Activated naive CD8-positive, alpha-beta T cell treated with anti-CD3 and anti-CD28 coated beads, Interleukin-2, amount 10 ng/mL, durations not matched to agents 7 days and 5 days (primary cell): ENCODE data around the gene NDOR1. TPM values are rescaled to one million over a fixed set of nuclear protein-coding genes. Genes with fewer than 3 reads are reported as not detected.

Source experiments
- ATAC-seq: fragments of 150-1000 bp; cut with Tn5 transposase; one replicate; pipeline ENCODE4 v1.10.0; 2021; ENCODE audit warnings: low read depth, moderate library complexity
- POLR2A ChIA-PET: fragments of 350-600 bp; sonication (Branson Sonifier 250); formaldehyde crosslinking; loops from one replicate; lab custom pipeline; 2021; ENCODE audit warnings: antibody characterized with exemption; lab: Charles Lee
- DNase-seq: peaks from one replicate; pipeline ENCODE4 v3.0.0; 2021
- H3K27ac Mint-ChIP-seq: one replicate; pipeline ENCODE4 v1.8.0; 2022; ENCODE audit warnings: mild to moderate bottlenecking, mixed read lengths
- H3K27me3 Mint-ChIP-seq: one replicate; pipeline ENCODE4 v1.8.0; 2022; ENCODE audit warnings: mild to moderate bottlenecking, moderate library complexity, mixed read lengths
- H3K36me3 Mint-ChIP-seq: one replicate; pipeline ENCODE4 v1.8.0; 2021; ENCODE audit warnings: mild to moderate bottlenecking, mixed read lengths
- H3K4me1 Mint-ChIP-seq: one replicate; pipeline ENCODE4 v1.8.0; 2021; ENCODE audit warnings: mixed read lengths
- H3K4me3 Mint-ChIP-seq: one replicate; pipeline ENCODE4 v1.8.0; 2022; ENCODE audit warnings: mild to moderate bottlenecking, moderate library complexity, mixed read lengths
- H3K9me3 Mint-ChIP-seq: one replicate; pipeline ENCODE4 v1.8.0; 2021; ENCODE audit warnings: mixed read lengths
- total RNA-seq, 2 experiments: library from RNA; stranded (reverse); gene quantifications; one replicate each; pipeline ENCODE4 v1.2.3, GENCODE V29; 2021

NDOR1 gene
- total RNA-seq: 10 to 100 TPM; 38.8 to 39.8 TPM

- H3K36me3 Mint-ChIP-seq: peaks cover 15% of the 10 kb centered on the region
- DNase-seq (peak; percentile 97), ATAC-seq (peak; percentile 51)
- H3K27ac Mint-ChIP-seq: peak within 1 kb of the TSS; percentile 90
- POLR2A ChIA-PET: interaction anchor here (0.6 to 4.0 kb wide), 11 partner anchors 10 to 96 kb away, joined by 3 to 31 read pairs (median 5); partner anchors contain the start of genes ANAPC2, CYSRT1, NELFB and NRARP
- H3K4me3 Mint-ChIP-seq: peak within 1 kb of the TSS; percentile 95
- peaks cover 35% of the 10 kb centered on the region for H3K4me1 Mint-ChIP-seq
- no peaks in the 10 kb centered on the region for H3K9me3 Mint-ChIP-seq
- H3K27me3 Mint-ChIP-seq: no peaks in the 10 kb centered on the region
These were observed at the start of gene NDOR1, which contains the start of gene TMEM203 for GRCh38 chr9:137205126-137206069. Gene NDOR1, plus strand, starts transcription at chr9:137205700. Its CDS starts 78 bp downstream, at chr9:137205778. Gene TMEM203, minus strand, starts transcription at chr9:137205648. Its CDS starts 234 bp downstream, at chr9:137205414.

- H3K27ac Mint-ChIP-seq: no peak overlapping the region
- DNase-seq (peak; percentile 69), ATAC-seq (peak; percentile 48)
- no peaks in the 10 kb centered on the region for H3K9me3 Mint-ChIP-seq
- H3K27me3 Mint-ChIP-seq: peaks cover 30% of the 10 kb centered on the region
- POLR2A ChIA-PET: interaction anchor here (0.6 to 2.3 kb wide), 2 partner anchors 27 to 68 kb away, joined by 5 to 9 read pairs; partner anchors contain the start of gene CYSRT1
- H3K36me3 Mint-ChIP-seq: no peaks in the 10 kb centered on the region
- H3K4me3 Mint-ChIP-seq: peak overlapping the region; percentile 42
- peaks cover 10% of the 10 kb centered on the region for H3K4me1 Mint-ChIP-seq
These were observed 48.7 kb upstream of the NDOR1 start for GRCh38 chr9:137156567-137157375.

DNA sequence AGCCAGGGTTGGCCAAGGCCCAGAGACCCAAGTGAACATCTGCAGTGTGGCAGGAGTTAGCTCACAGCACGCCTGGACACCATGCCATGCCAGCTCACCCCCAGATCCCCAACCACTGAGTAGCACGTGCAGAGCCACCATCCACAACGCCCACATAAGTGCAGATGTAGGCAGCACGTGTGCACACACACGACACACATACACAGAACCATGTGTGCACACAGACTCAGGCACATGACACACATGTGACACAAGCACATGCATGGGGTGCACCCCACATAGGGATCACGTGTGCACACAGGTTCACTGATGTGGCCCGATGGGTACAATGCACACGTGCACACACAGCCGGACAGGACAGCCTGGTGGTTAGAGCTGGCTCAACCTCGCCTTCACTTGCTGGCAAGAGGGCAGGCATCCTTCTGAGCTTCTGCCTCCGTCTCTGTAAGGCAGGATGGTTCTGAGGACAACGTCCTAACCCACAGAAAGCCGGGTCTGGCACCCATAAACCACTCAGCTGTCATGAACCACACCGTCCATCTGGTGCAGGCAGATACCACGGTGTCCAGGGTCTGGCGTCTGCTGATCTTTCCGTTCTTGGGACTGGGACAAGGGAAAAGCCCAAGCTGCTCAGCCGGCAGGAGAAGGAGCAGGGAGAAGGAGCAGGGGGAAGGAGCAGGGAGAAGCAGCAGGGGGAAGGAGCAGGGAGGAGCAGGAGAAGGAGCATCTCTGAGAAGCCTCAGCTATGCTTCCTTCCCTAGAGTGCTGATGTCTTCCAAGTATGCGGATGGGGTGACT, 47.7 kb upstream of the NDOR1 start:
- Mint-ChIP-seq H3K4me3 (no peak overlapping the region), H3K4me1 (peaks cover 10% of the 10 kb centered on the region), H3K36me3 (no peaks in the 10 kb centered on the region), H3K27me3 (peaks cover 30% of the 10 kb centered on the region), H3K9me3 (no peaks in the 10 kb centered on the region), H3K27ac (no peak overlapping the region)
- DNase-seq (no peak), ATAC-seq (no peak)
- POLR2A ChIA-PET: interaction anchor here (1.3 to 2.3 kb wide), 2 partner anchors 11 to 28 kb away, joined by 3 to 9 read pairs; no protein-coding TSS in a partner anchor

GRCh38 chr9:137158625-137159024, 46.9 kb upstream of the NDOR1 start:
- no peak for ATAC-seq
- DNase-seq: no peak
- no peaks in the 10 kb centered on the region for H3K9me3 Mint-ChIP-seq
- H3K4me1 Mint-ChIP-seq: peaks cover 10% of the 10 kb centered on the region
- no peaks in the 10 kb centered on the region for H3K36me3 Mint-ChIP-seq
- POLR2A ChIA-PET: interaction anchor here (1.3 to 2.3 kb wide), 2 partner anchors 12 to 29 kb away, joined by 3 to 9 read pairs; no protein-coding TSS in a partner anchor
- no peak overlapping the region for H3K4me3 Mint-ChIP-seq
- peaks cover 33% of the 10 kb centered on the region for H3K27me3 Mint-ChIP-seq
- H3K27ac Mint-ChIP-seq: no peak overlapping the region

DNA sequence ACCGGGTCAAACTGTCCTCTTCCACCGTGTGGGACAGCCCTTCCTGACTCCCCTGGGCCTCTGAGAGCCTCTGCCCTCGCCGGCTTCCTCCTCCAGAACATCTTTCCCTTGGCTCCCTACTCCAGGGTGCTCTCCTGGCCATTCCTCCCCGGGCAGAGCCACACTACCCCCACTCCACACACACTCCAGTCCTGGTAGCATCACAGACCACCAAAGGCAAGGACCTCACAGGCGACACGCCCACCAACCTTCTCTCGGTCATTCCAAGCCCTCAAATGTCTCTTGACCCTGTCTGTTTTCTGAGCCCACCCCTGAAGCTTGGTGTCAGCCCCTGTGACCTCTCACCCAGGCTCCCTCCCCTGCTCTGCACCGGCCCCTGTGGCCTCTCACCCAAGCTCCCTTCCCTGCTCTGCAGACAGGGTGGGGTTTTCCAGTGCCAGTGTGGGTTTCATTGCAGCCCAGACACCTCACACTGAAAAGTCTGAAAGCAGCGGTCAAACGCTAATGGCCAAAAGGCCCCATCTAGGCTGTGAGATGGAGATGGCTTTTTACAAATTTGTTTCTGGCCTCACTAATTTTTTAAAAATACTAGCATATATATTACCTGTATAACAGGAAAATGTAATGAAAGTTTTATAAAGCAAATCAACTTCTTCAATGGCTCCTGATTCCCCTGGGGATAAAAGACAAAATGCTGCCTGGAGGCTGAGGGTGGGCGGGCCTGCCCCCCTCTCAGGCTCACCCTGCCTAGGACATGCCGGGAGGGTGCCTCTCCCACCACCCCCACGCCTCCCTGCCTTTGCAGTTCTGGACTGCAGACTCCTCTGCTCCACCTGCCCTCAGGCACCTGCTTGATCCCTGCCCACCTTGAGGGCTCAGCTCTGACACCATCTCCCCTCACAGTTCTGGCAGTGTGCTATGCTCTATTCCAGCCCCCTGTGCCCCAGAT, 46.1 kb upstream of the NDOR1 start:
- ATAC-seq: no peak
- peaks cover 10% of the 10 kb centered on the region for H3K4me1 Mint-ChIP-seq
- no peaks in the 10 kb centered on the region for H3K9me3 Mint-ChIP-seq
- H3K27ac Mint-ChIP-seq: peak overlapping the region; percentile 23
- peaks cover 33% of the 10 kb centered on the region for H3K27me3 Mint-ChIP-seq
- H3K4me3 Mint-ChIP-seq: no peak overlapping the region
- no peaks in the 10 kb centered on the region for H3K36me3 Mint-ChIP-seq
- no peak for DNase-seq
- POLR2A ChIA-PET: interaction anchor here (2.3 kb wide), 1 partner anchor 30 kb away, joined by 9 read pairs; no protein-coding TSS in a partner anchor

DNA sequence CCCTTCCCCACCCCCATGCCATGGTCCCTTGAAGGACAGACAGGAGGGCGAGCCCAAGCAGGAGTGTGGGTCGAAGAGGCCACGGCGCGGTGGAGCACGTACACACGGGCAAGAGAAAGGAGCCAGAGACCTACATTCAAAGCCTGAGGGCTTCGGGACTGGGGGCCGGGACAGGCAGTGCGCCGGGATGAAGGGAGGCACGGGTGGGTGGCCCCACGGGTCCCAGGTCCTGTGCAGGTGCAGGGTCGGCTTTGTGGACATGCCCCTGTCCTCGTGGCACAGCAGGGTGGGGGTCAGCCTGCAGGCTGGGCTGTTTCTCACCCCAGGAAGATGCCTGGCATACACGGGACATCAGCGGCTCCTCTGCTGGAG, 45.5 kb upstream of the NDOR1 start:
- no peak overlapping the region for H3K27ac Mint-ChIP-seq
- H3K4me1 Mint-ChIP-seq: peaks cover 10% of the 10 kb centered on the region
- no peak for DNase-seq
- H3K27me3 Mint-ChIP-seq: peaks cover 33% of the 10 kb centered on the region
- no peak overlapping the region for H3K4me3 Mint-ChIP-seq
- no peak for ATAC-seq
- no peaks in the 10 kb centered on the region for H3K36me3 Mint-ChIP-seq
- H3K9me3 Mint-ChIP-seq: no peaks in the 10 kb centered on the region
- POLR2A ChIA-PET: no interaction called here

- Mint-ChIP-seq H3K4me3 (no peak overlapping the region), H3K27ac (no peak overlapping the region), H3K27me3 (peaks cover 34% of the 10 kb centered on the region), H3K9me3 (no peaks in the 10 kb centered on the region), H3K36me3 (no peaks in the 10 kb centered on the region), H3K4me1 (peaks cover 10% of the 10 kb centered on the region)
- no peak for ATAC-seq
- POLR2A ChIA-PET: no interaction called here
- DNase-seq: no peak
These were observed 44.6 kb upstream of the NDOR1 start for GRCh38 chr9:137160716-137161557.

DNA sequence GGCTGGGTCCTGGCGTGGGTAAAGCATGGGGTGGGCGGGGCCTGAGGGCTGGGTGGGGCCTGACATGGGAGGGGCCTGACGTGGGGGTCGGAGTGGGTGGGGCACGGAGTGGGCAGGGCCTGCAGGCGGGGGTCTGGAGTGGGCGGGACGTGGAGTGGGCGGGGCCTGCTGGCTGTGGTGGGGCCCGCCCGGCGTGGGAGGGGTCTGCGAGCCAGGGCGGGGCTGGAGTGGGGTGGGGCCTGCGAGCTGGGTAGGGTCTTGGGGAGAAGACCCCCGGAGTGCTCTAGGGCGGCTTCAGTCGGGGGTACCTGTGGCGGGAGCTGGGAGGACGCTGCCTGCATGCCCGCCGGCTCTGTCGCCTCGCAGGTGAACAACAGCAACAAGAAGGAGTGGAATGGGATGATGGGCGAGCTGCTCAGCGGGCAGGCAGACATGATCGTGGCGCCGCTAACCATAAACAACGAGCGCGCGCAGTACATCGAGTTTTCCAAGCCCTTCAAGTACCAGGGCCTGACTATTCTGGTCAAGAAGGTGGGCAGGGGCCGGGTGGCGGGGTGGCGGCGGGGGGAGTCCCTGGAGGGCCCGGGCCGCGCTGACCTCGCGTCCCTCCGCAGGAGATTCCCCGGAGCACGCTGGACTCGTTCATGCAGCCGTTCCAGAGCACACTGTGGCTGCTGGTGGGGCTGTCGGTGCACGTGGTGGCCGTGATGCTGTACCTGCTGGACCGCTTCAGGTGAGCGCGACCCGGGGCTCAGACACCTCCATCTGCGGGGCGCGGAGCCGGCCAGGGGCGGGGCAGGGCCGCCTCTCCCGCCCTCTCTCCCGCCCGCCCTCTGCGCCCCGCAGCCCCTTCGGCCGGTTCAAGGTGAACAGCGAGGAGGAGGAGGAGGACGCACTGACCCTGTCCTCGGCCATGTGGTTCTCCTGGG, 43.7 kb upstream of the NDOR1 start:
- H3K4me1 Mint-ChIP-seq: peaks cover 13% of the 10 kb centered on the region
- peaks cover 38% of the 10 kb centered on the region for H3K27me3 Mint-ChIP-seq
- no peak overlapping the region for H3K27ac Mint-ChIP-seq
- H3K36me3 Mint-ChIP-seq: no peaks in the 10 kb centered on the region
- POLR2A ChIA-PET: interaction anchor here (0.6 kb wide), 1 partner anchor 18 kb away, joined by 3 read pairs; no protein-coding TSS in a partner anchor
- H3K4me3 Mint-ChIP-seq: no peak overlapping the region
- no peak for ATAC-seq
- no peak for DNase-seq
- H3K9me3 Mint-ChIP-seq: no peaks in the 10 kb centered on the region

GRCh38 chr9:137162505-137163364, 42.8 kb upstream of the NDOR1 start:
- DNase-seq (no peak), ATAC-seq (no peak)
- Mint-ChIP-seq H3K4me3 (no peak overlapping the region), H3K36me3 (no peaks in the 10 kb centered on the region), H3K9me3 (no peaks in the 10 kb centered on the region), H3K27me3 (peaks cover 35% of the 10 kb centered on the region), H3K27ac (no peak overlapping the region), H3K4me1 (peaks cover 13% of the 10 kb centered on the region)
- POLR2A ChIA-PET: interaction anchor here (0.6 kb wide), 1 partner anchor 19 kb away, joined by 3 read pairs; no protein-coding TSS in a partner anchor

DNA sequence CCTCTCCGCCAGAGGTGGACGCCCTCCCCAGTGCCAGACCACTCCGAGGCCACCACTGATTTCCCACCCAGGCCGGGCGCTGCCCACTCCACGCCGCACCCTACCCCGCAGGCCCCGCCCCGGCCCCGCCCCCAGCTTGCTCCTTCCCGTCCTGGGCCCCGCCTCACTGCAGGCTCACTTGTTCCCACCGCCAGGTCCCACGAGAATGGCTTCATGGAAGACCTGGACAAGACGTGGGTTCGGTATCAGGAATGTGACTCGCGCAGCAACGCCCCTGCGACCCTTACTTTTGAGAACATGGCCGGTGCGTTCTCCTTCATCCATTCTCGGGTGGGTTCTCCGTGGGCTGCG, 42.2 kb upstream of the NDOR1 start:
- no peaks in the 10 kb centered on the region for H3K36me3 Mint-ChIP-seq
- H3K4me3 Mint-ChIP-seq: no peak overlapping the region

More for the DNA sequence above, 42.2 kb upstream of the NDOR1 start:
- DNase-seq (no peak), ATAC-seq (no peak)
- Mint-ChIP-seq H3K27ac (no peak overlapping the region), H3K27me3 (peaks cover 30% of the 10 kb centered on the region), H3K4me1 (peaks cover 8% of the 10 kb centered on the region), H3K9me3 (no peaks in the 10 kb centered on the region)
- POLR2A ChIA-PET: no interaction called here
